HEK293 (cell line): ENCODE data around the gene LYSMD3.

Experiments
- BCL11A ChIP-seq: fragments of 450-650 bp; formaldehyde crosslinking; IDR thresholded peaks from 2 replicates; pipeline ENCODE4 v1.5.1; 2016; ENCODE audit warnings: low read depth, missing biosample characterization, missing genetic modification characterization
- BCL11B ChIP-seq: fragments of 450-650 bp; formaldehyde crosslinking; IDR thresholded peaks from 2 replicates; pipeline ENCODE4 v1.5.1; 2016; ENCODE audit warnings: low read depth, missing biosample characterization, missing genetic modification characterization
- FEZF1 ChIP-seq: fragments of 450-650 bp; formaldehyde crosslinking; IDR thresholded peaks from 2 replicates; pipeline ENCODE4 v1.5.1; 2016; ENCODE audit warnings: missing biosample characterization, missing genetic modification characterization
- MZF1 ChIP-seq: fragments of 450-650 bp; formaldehyde crosslinking; IDR thresholded peaks from 2 replicates; pipeline ENCODE4 v1.5.1; 2017; ENCODE audit warnings: missing biosample characterization, missing genetic modification characterization, borderline replicate concordance
- PRDM1 ChIP-seq: fragments of 450-650 bp; formaldehyde crosslinking; IDR thresholded peaks from 2 replicates; pipeline ENCODE4; 2016; ENCODE audit warnings: missing biosample characterization, missing genetic modification characterization
- SP7 ChIP-seq: fragments of 450-650 bp; formaldehyde crosslinking; IDR thresholded peaks from 2 replicates; pipeline ENCODE4 v1.5.1; 2016; ENCODE audit warnings: missing biosample characterization, missing genetic modification characterization
- YY2 ChIP-seq: fragments of 450-650 bp; formaldehyde crosslinking; IDR thresholded peaks from 2 replicates; pipeline ENCODE4 v1.5.1; 2016; ENCODE audit warnings: missing biosample characterization, missing genetic modification characterization
- ZBTB1 ChIP-seq: fragments of 450-650 bp; formaldehyde crosslinking; IDR thresholded peaks from 2 replicates; pipeline ENCODE4 v1.5.1; 2016; ENCODE audit warnings: missing biosample characterization, missing genetic modification characterization
- ZNF112 ChIP-seq: fragments of 450-650 bp; formaldehyde crosslinking; IDR thresholded peaks from 2 replicates; pipeline ENCODE4 v1.5.0; 2017; ENCODE audit warnings: missing biosample characterization, missing genetic modification characterization
- ZNF132 ChIP-seq: fragments of 450-650 bp; formaldehyde crosslinking; IDR thresholded peaks from 2 replicates; pipeline ENCODE4 v1.5.1; 2017; ENCODE audit warnings: missing biosample characterization, missing genetic modification characterization, borderline replicate concordance
- ZNF16 ChIP-seq: fragments of 450-650 bp; formaldehyde crosslinking; IDR thresholded peaks from 2 replicates; pipeline ENCODE4 v1.5.1; 2016; ENCODE audit warnings: low read depth, missing biosample characterization, missing genetic modification characterization
- ZNF292 ChIP-seq: fragments of 450-650 bp; formaldehyde crosslinking; IDR thresholded peaks from 2 replicates; pipeline ENCODE4 v1.5.1; 2016; ENCODE audit warnings: low read depth, missing biosample characterization, missing genetic modification characterization, borderline replicate concordance
- ZNF449 ChIP-seq: fragments of 450-650 bp; formaldehyde crosslinking; IDR thresholded peaks from 2 replicates; pipeline ENCODE4 v1.5.1; 2017; ENCODE audit warnings: missing biosample characterization, mild to moderate bottlenecking, missing genetic modification characterization, moderate library complexity
- ZNF621 ChIP-seq: fragments of 450-650 bp; formaldehyde crosslinking; IDR thresholded peaks from 2 replicates; pipeline ENCODE4 v1.5.1; 2017; ENCODE audit warnings: missing biosample characterization, missing genetic modification characterization
- ZNF629 ChIP-seq: fragments of 450-650 bp; formaldehyde crosslinking; IDR thresholded peaks from 2 replicates; pipeline ENCODE4 v1.5.1; 2017; ENCODE audit warnings: missing biosample characterization, missing genetic modification characterization
- ZNF664 ChIP-seq: fragments of 450-650 bp; formaldehyde crosslinking; IDR thresholded peaks from 2 replicates; pipeline ENCODE4 v1.5.1; 2016; ENCODE audit warnings: missing biosample characterization, missing genetic modification characterization
- ZNF677 ChIP-seq: fragments of 450-650 bp; IDR thresholded peaks from 2 replicates; pipeline ENCODE4 v1.5.0; 2018; ENCODE audit warnings: missing biosample characterization, mild to moderate bottlenecking, missing genetic modification characterization, moderate library complexity
- TF ChIP-seq, protein P1 (sequence below): fragments of 450-650 bp; formaldehyde crosslinking; IDR thresholded peaks from 2 replicates; pipeline ENCODE4 v1.5.1; 2016; ENCODE audit warnings: missing biosample characterization, missing genetic modification characterization
- TF ChIP-seq, protein P2 (sequence below): fragments of 450-650 bp; formaldehyde crosslinking; IDR thresholded peaks from 2 replicates; pipeline ENCODE4; 2016; ENCODE audit warnings: missing biosample characterization, missing genetic modification characterization
- TF ChIP-seq, protein P3 (sequence below): fragments of 450-650 bp; formaldehyde crosslinking; IDR thresholded peaks from 2 replicates; pipeline ENCODE4 v1.5.1; 2016; ENCODE audit warnings: missing biosample characterization, missing genetic modification characterization, borderline replicate concordance
- TF ChIP-seq, protein P4 (sequence below): fragments of 450-650 bp; formaldehyde crosslinking; IDR thresholded peaks from 2 replicates; pipeline ENCODE4 v1.5.1; 2017; ENCODE audit warnings: missing biosample characterization, missing genetic modification characterization
- TF ChIP-seq, protein P5 (sequence below): fragments of 450-650 bp; formaldehyde crosslinking; IDR thresholded peaks from 2 replicates; pipeline ENCODE4 v1.5.1; 2016; ENCODE audit warnings: missing biosample characterization, missing genetic modification characterization
- TF ChIP-seq, protein P6 (sequence below): fragments of 450-650 bp; formaldehyde crosslinking; IDR thresholded peaks from 2 replicates; pipeline ENCODE4 v1.5.1; 2016; ENCODE audit warnings: missing biosample characterization, missing genetic modification characterization

The LYSMD3 gene

GRCh38 chr5:90474235-90475107 is 54.9 kb downstream of the LYSMD3 start, which contains the start of the genes MBLAC2 and POLR3G (continued):
- TF ChIP-seq ZNF449 (tag by site-specific recombination) = peak; percentile 78
- TF ChIP-seq, protein P1, sequence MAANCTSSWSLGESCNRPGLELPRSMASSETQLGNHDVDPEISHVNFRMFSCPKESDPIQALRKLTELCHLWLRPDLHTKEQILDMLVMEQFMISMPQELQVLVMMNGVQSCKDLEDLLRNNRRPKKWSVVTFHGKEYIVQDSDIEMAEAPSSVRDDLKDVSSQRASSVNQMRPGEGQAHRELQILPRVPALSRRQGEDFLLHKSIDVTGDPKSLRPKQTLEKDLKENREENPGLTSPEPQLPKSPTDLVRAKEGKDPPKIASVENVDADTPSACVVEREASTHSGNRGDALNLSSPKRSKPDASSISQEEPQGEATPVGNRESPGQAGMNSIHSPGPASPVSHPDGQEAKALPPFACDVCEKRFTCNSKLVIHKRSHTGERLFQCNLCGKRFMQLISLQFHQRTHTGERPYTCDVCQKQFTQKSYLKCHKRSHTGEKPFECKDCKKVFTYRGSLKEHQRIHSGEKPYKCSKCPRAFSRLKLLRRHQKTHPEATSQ = peak; percentile 72
- no peak for TF ChIP-seq ZNF112 (tag by site-specific recombination)
- TF ChIP-seq ZNF132 (tag by site-specific recombination) = no peak
- no peak; the same call in 1 of the 2 replicates for TF ChIP-seq ZNF664 (tag by site-specific recombination)
- peak; percentile 68 for TF ChIP-seq FEZF1
- TF ChIP-seq ZBTB1 (tag by site-specific recombination) = no peak
- TF ChIP-seq ZNF292 (tag by site-specific recombination) = no peak
- TF ChIP-seq BCL11A = no peak
- peak; percentile 80 for TF ChIP-seq ZNF629
- TF ChIP-seq YY2 (tag by site-specific recombination) = peak; percentile 39
- no peak for TF ChIP-seq ZNF677
- TF ChIP-seq ZNF16 (tag by site-specific recombination) = no peak
- TF ChIP-seq, protein P2, sequence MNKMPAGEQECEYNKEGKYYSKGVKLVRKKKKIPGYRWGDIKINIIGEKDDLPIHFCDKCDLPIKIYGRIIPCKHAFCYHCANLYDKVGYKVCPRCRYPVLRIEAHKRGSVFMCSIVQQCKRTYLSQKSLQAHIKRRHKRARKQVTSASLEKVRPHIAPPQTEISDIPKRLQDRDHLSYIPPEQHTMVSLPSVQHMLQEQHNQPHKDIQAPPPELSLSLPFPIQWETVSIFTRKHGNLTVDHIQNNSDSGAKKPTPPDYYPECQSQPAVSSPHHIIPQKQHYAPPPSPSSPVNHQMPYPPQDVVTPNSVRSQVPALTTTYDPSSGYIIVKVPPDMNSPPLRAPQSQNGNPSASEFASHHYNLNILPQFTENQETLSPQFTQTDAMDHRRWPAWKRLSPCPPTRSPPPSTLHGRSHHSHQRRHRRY (tag by site-specific recombination) = no peak; the same call in 1 of the 2 replicates
- peak; percentile 75 for TF ChIP-seq PRDM1 (tag by site-specific recombination)
- TF ChIP-seq, protein P3, sequence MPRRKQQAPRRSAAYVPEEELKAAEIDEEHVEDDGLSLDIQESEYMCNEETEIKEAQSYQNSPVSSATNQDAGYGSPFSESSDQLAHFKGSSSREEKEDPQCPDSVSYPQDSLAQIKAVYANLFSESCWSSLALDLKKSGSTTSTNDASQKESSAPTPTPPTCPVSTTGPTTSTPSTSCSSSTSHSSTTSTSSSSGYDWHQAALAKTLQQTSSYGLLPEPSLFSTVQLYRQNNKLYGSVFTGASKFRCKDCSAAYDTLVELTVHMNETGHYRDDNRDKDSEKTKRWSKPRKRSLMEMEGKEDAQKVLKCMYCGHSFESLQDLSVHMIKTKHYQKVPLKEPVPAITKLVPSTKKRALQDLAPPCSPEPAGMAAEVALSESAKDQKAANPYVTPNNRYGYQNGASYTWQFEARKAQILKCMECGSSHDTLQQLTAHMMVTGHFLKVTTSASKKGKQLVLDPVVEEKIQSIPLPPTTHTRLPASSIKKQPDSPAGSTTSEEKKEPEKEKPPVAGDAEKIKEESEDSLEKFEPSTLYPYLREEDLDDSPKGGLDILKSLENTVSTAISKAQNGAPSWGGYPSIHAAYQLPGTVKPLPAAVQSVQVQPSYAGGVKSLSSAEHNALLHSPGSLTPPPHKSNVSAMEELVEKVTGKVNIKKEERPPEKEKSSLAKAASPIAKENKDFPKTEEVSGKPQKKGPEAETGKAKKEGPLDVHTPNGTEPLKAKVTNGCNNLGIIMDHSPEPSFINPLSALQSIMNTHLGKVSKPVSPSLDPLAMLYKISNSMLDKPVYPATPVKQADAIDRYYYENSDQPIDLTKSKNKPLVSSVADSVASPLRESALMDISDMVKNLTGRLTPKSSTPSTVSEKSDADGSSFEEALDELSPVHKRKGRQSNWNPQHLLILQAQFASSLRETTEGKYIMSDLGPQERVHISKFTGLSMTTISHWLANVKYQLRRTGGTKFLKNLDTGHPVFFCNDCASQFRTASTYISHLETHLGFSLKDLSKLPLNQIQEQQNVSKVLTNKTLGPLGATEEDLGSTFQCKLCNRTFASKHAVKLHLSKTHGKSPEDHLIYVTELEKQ (tag by site-specific recombination) = no peak; the same call in 1 of the 2 replicates
- TF ChIP-seq SP7 (tag by site-specific recombination) = peak; percentile 87
- no peak for TF ChIP-seq MZF1
- no peak; the same call in 1 of the 2 replicates for TF ChIP-seq BCL11B
- no peak for TF ChIP-seq ZNF621 (tag by site-specific recombination)
- TF ChIP-seq, protein P4, sequence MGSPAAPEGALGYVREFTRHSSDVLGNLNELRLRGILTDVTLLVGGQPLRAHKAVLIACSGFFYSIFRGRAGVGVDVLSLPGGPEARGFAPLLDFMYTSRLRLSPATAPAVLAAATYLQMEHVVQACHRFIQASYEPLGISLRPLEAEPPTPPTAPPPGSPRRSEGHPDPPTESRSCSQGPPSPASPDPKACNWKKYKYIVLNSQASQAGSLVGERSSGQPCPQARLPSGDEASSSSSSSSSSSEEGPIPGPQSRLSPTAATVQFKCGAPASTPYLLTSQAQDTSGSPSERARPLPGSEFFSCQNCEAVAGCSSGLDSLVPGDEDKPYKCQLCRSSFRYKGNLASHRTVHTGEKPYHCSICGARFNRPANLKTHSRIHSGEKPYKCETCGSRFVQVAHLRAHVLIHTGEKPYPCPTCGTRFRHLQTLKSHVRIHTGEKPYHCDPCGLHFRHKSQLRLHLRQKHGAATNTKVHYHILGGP = no peak
- TF ChIP-seq, protein P5, sequence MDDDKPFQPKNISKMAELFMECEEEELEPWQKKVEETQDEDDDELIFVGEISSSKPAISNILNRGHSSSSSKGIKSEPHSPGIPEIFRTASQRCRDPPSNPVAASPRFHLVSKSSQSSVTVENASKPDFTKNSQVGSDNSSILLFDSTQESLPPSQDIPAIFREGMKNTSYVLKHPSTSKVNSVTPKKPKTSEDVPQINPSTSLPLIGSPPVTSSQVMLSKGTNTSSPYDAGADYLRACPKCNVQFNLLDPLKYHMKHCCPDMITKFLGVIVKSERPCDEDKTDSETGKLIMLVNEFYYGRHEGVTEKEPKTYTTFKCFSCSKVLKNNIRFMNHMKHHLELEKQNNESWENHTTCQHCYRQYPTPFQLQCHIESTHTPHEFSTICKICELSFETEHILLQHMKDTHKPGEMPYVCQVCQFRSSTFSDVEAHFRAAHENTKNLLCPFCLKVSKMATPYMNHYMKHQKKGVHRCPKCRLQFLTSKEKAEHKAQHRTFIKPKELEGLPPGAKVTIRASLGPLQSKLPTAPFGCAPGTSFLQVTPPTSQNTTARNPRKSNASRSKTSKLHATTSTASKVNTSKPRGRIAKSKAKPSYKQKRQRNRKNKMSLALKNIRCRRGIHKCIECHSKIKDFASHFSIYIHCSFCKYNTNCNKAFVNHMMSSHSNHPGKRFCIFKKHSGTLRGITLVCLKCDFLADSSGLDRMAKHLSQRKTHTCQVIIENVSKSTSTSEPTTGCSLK (tag by site-specific recombination) = no peak
- TF ChIP-seq, protein P6, sequence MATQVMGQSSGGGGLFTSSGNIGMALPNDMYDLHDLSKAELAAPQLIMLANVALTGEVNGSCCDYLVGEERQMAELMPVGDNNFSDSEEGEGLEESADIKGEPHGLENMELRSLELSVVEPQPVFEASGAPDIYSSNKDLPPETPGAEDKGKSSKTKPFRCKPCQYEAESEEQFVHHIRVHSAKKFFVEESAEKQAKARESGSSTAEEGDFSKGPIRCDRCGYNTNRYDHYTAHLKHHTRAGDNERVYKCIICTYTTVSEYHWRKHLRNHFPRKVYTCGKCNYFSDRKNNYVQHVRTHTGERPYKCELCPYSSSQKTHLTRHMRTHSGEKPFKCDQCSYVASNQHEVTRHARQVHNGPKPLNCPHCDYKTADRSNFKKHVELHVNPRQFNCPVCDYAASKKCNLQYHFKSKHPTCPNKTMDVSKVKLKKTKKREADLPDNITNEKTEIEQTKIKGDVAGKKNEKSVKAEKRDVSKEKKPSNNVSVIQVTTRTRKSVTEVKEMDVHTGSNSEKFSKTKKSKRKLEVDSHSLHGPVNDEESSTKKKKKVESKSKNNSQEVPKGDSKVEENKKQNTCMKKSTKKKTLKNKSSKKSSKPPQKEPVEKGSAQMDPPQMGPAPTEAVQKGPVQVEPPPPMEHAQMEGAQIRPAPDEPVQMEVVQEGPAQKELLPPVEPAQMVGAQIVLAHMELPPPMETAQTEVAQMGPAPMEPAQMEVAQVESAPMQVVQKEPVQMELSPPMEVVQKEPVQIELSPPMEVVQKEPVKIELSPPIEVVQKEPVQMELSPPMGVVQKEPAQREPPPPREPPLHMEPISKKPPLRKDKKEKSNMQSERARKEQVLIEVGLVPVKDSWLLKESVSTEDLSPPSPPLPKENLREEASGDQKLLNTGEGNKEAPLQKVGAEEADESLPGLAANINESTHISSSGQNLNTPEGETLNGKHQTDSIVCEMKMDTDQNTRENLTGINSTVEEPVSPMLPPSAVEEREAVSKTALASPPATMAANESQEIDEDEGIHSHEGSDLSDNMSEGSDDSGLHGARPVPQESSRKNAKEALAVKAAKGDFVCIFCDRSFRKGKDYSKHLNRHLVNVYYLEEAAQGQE (tag by site-specific recombination) = peak; percentile 12; the same call in 1 of the 2 replicates
